ENCODE measurements around the gene KCNE1.

GRCh38 chr21:34543017-34543416 is 31.0 kb upstream of the KCNE1 start:
- no peak for TF ChIP-seq ZBTB7A (IDR thresholded peaks at IDR 0.05; ENCODE audit: low read depth)
- TF ChIP-seq TEAD4 (IDR thresholded peaks at IDR 0.05): no peak
- TF ChIP-seq MAX (IDR thresholded peaks at IDR 0.05): no peak
- TF ChIP-seq EP300 (IDR thresholded peaks at IDR 0.05; ENCODE audit: borderline replicate concordance): no peak
- no peak for TF ChIP-seq TCF12 (IDR thresholded peaks at IDR 0.05; ENCODE audit: low read depth)

Data from Ishikawa (cell line).